A549 treated with GW870086 at 1 μM for 4 hours (cell line): ENCODE results near the gene AP1S2. TPM values are rescaled to one million over a fixed set of nuclear protein-coding genes. Genes with fewer than 3 reads are reported as not detected.

Experiments
- total RNA-seq: library from RNA; stranded (reverse); fragments of 200-300 nt; extraction: Qiagen RNA extraction; gene quantifications from 5 replicates; pipeline ENCODE4 v1.2.3, GENCODE V29; 2022; ENCODE audit warnings: low read depth

The AP1S2 gene
- 14.6 to 17.9 TPM (median 15.2 TPM) in 5 replicates for total RNA-seq

GRCh38 chrX:15854712-15855567 is at the start of gene AP1S2:
Gene AP1S2 (minus strand): TSS chrX:15854813. CDS start chrX:15852524, 2,289 bp downstream.

DNA sequence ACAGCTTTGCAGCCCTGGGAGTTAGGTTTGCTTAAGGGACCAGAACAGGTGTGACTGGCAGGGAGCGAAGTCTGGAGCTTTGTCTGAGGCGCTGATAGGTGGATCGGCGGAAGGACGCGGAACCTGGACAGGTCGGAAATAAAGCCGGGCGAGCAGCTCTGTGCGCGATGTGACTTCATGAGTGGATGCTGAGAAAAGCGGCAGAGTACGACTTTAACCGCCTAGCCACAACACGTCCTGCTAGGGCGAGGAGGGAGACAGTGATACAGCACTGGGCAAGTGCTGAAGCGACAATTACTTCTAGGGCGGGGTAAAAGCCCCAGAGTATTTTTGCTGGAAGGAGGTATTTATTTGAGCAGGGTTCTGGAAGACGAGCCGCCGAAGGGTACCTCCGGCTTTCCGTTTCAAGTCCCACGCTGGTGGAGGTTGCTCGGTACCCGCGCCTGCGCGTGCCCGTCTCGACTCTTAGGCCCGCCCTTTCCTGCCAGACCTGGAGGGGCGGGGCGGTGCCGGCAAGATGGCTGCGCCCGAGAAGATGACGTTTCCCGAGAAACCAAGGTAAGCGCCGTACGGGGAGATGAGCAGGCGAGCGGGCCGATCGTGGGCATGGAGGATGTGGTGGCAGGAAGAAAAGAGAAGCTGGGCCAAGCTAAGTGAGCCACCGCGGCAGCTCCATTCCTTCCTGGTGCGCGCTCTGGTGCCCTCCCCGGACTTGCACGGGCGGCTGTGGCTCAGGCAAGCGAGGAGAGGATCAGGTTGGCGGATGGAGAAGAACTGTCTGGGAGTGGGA is 64.4 kb downstream of the AP1S2 start, which contains the start of gene ZRSR2:
TSS of gene ZRSR2 (plus strand) at position 506 of the 790 bp plus-strand sequence. CDS start at position 518, 12 bp downstream.

Other genes with a start within 250 kb of the AP1S2 start
- gene CLTRN, start 190.0 kb downstream of the AP1S2 start, total RNA-seq, result 0.72 to 1.1 TPM (median 0.91 TPM) in 5 replicates
- 1.8 to 3.8 TPM (median 3.0 TPM) in 5 replicates for gene CA5B, start 116.5 kb downstream of the AP1S2 start, total RNA-seq
- gene ZRSR2, start 64.3 kb downstream of the AP1S2 start, total RNA-seq, result 10.2 to 11.6 TPM (median 10.6 TPM) in 5 replicates